ENCODE results near the gene HDAC9.
A peak's percentile ranks its signal among the peaks of the same experiment; 100 is the strongest.
"Not testable (repeated sequence)": the region's sequence is repeated elsewhere in the genome, so short reads cannot be mapped to it uniquely, and the experiment has no call there.

Gene HDAC9

GRCh38 chr7:19017374-19017773, 521.8 kb downstream of the HDAC9 start:
- no peak overlapping the region for H3K4me3 ChIP-seq (ENCODE audit: control insufficient read depth, low read depth, low read length)
- DNase-seq (ENCODE audit: low read depth) = no peak
- TF ChIP-seq CTCF (conservative IDR thresholded peaks at IDR 0.05; ENCODE audit: control insufficient read depth, insufficient read depth, low read depth, low read length) = peak; percentile 0

GRCh38 chr7:19020062-19020461, 524.5 kb downstream of the HDAC9 start:
- no peak for TF ChIP-seq CTCF (conservative IDR thresholded peaks at IDR 0.05; ENCODE audit: control insufficient read depth, insufficient read depth, low read depth, low read length)
- H3K4me3 ChIP-seq (ENCODE audit: control insufficient read depth, low read depth, low read length) = no peak overlapping the region
- DNase-seq (ENCODE audit: low read depth) = peak; percentile 67

DNA sequence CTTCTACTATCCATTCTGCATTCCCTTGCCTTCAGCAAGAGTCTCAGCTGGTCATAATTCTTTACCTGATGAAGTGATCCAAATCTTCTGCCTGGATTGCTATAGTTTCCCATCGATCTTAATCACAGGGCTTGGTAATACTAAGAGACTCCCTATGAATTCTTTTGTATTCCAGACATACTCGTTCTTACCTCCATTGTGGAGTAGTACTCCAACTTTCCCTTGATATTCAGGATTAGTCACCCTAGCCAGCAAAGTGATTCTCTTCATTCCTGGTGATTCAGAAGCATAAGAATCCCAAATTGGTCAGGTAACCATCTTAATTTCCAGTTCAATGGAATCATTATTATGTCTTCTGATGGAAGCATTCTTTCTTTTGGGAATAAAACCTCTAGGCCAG, 525.2 kb downstream of the HDAC9 start:
- H3K4me3 ChIP-seq (ENCODE audit: control insufficient read depth, low read depth, low read length) = no peak overlapping the region
- TF ChIP-seq CTCF (conservative IDR thresholded peaks at IDR 0.05; ENCODE audit: control insufficient read depth, insufficient read depth, low read depth, low read length) = no peak
- DNase-seq (ENCODE audit: low read depth) = peak; percentile 40

- no peak for DNase-seq (ENCODE audit: low read depth)
- H3K4me3 ChIP-seq (ENCODE audit: control insufficient read depth, low read depth, low read length) = no peak overlapping the region
- TF ChIP-seq CTCF (conservative IDR thresholded peaks at IDR 0.05; ENCODE audit: control insufficient read depth, insufficient read depth, low read depth, low read length) = no peak
Measured at GRCh38 chr7:19023477-19023876, 527.9 kb downstream of the HDAC9 start.

GRCh38 chr7:19024261-19024660, 528.7 kb downstream of the HDAC9 start:
- no peak overlapping the region for H3K4me3 ChIP-seq (ENCODE audit: control insufficient read depth, low read depth, low read length)
- peak; percentile 61 for DNase-seq (ENCODE audit: low read depth)
- TF ChIP-seq CTCF (conservative IDR thresholded peaks at IDR 0.05; ENCODE audit: control insufficient read depth, insufficient read depth, low read depth, low read length) = no peak

DNA sequence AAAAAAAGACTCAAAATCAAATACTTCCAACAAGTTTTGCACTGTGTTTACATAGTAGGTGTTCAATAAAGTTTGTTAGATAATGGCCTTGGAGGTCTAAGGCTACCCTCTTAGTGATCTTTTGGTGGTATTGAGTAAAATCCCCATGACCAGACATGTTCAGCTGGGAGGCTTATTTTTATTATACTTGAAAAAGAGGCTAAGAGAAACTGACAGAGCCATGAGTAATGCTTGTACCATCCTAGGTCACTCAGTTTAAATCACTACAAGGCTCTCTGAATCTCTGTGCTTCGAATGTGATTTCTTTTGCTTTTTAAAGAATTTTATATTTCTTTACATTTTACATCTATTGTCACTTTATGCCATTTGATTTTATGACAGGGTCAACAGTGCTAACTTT, 531.3 kb downstream of the HDAC9 start:
- no peak overlapping the region for H3K4me3 ChIP-seq (ENCODE audit: control insufficient read depth, low read depth, low read length)
- TF ChIP-seq CTCF (conservative IDR thresholded peaks at IDR 0.05; ENCODE audit: control insufficient read depth, insufficient read depth, low read depth, low read length) = no peak
- peak; percentile 58 for DNase-seq (ENCODE audit: low read depth)

GRCh38 chr7:19030281-19030680, 534.7 kb downstream of the HDAC9 start:
- no peak overlapping the region for H3K4me3 ChIP-seq (ENCODE audit: control insufficient read depth, low read depth, low read length)
- DNase-seq (ENCODE audit: low read depth) = peak; percentile 41
- TF ChIP-seq CTCF (conservative IDR thresholded peaks at IDR 0.05; ENCODE audit: control insufficient read depth, insufficient read depth, low read depth, low read length) = no peak

- DNase-seq (ENCODE audit: low read depth); H3K4me3 ChIP-seq (ENCODE audit: control insufficient read depth, low read depth, low read length): not testable (repeated sequence)
Measured at GRCh38 chr7:19032942-19033341, 537.4 kb downstream of the HDAC9 start.

Data from fibroblast of mammary gland (primary cell).